ENCODE data around the gene MYLK2. TPM values are rescaled to one million over a fixed set of nuclear protein-coding genes. Genes with fewer than 3 reads are reported as not detected.

MYLK2 gene
- total RNA-seq, 2 experiments from 2014 or later = not detected

DNA sequence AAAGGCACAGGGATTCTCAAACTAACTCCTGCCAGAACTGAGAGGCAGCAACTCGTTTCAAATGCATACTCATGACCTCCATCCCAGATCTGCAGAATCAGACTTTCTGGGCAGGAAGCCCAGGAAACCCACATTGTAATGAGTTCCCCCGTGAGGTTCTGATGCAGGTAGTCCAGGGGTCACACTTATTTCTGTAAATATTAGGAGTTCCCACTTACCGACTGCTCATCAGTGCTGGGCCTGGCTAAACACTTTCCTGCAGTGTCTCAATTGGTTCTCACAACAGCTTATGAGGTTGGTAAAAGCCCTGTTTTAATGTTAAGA is 39.6 kb downstream of the MYLK2 start:
- Mint-ChIP-seq H3K27ac (no peak overlapping the region), H3K4me1 (ENCODE audit: low read depth) (peaks cover 13% of the 10 kb centered on the region), H3K27me3 (peaks cover 7% of the 10 kb centered on the region), H3K4me3 (no peak overlapping the region), H3K9me3 (no peaks in the 10 kb centered on the region), H3K36me3 (ENCODE audit: low read depth) (no peaks in the 10 kb centered on the region)
- Histone ChIP-seq H3K4me1 (ENCODE audit: insufficient read depth, low read length) (peaks cover 22% of the 10 kb centered on the region), H3K9me3 (ENCODE audit: control insufficient read depth in 1 of 2, insufficient read depth in 1 of 2, low read length in 2 of 2) (peaks cover 0 to 13% of the 10 kb centered on the region in 2 experiments), H3K36me3 (ENCODE audit: insufficient read depth, low read length) (no peaks in the 10 kb centered on the region), H3K4me3 (ENCODE audit: low read length) (no peak overlapping the region), H3K27me3 (ENCODE audit: control insufficient read depth in 1 of 2, insufficient read depth in 2 of 2, low read length in 2 of 2) (peaks cover 48 to 51% of the 10 kb centered on the region in 2 experiments), H3K27ac (ENCODE audit: low read depth in 1 of 2, low read length in 2 of 2) (no peak overlapping the region)
- ChIA-PET CTCF (no interaction called here), POLR2A (no interaction called here)
- ATAC-seq (ENCODE audit: poor library complexity) (no peak), DNase-seq (no peak)
- TF ChIP-seq, protein P1, sequence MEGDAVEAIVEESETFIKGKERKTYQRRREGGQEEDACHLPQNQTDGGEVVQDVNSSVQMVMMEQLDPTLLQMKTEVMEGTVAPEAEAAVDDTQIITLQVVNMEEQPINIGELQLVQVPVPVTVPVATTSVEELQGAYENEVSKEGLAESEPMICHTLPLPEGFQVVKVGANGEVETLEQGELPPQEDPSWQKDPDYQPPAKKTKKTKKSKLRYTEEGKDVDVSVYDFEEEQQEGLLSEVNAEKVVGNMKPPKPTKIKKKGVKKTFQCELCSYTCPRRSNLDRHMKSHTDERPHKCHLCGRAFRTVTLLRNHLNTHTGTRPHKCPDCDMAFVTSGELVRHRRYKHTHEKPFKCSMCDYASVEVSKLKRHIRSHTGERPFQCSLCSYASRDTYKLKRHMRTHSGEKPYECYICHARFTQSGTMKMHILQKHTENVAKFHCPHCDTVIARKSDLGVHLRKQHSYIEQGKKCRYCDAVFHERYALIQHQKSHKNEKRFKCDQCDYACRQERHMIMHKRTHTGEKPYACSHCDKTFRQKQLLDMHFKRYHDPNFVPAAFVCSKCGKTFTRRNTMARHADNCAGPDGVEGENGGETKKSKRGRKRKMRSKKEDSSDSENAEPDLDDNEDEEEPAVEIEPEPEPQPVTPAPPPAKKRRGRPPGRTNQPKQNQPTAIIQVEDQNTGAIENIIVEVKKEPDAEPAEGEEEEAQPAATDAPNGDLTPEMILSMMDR (IDR thresholded peaks at IDR 0.05) = no peak
- intact Hi-C loops (cut with DNase I, micrococcal nuclease) = loop anchor here in 1 of 2 experiments (10.0 kb wide), 1 partner anchor 236 kb away; no protein-coding TSS in a partner anchor

DNA sequence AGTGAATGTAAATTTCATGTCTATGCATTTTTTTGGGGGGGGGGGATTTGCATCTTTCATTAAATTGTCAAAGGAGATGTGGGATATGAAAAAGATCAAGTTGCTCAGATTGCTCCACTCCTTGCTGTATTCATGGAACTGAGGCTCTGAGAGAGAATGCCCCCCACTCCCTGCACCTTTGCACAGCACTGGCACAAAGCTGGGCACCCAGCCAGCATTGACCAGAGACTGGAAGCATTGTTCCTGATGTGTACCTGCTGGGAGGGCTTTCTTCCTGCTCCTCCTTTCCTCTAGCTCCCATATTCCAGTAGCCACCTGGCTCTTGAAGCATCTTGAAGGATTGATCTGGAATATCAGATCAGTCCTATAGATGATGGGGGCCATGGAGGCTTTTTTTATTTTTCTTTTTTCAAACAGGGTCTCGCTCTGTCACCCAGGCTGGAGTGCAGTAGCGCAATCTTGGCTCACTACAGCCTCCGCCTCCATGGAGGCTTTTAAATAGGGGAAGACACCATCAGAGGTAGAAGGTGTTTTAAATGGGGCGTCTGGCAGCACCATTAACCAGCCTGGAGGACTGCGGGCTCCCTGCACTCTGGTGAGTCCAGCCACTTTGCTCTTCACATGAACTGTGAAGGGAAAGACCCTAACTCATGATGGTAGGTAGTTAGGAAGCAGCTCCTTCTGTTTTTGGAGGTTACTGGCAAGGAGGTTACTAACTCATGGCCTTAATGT is 40.3 kb downstream of the MYLK2 start:
- H3K27me3 ChIP-seq (ENCODE audit: control insufficient read depth in 1 of 2, insufficient read depth in 2 of 2, low read length in 2 of 2) = peaks cover 46 to 50% of the 10 kb centered on the region in 2 experiments
- peaks cover 22% of the 10 kb centered on the region for H3K4me1 ChIP-seq (ENCODE audit: insufficient read depth, low read length)
- Mint-ChIP-seq H3K4me1 (ENCODE audit: low read depth) (peaks cover 13% of the 10 kb centered on the region), H3K36me3 (ENCODE audit: low read depth) (no peaks in the 10 kb centered on the region), H3K27me3 (peaks cover 7% of the 10 kb centered on the region), H3K4me3 (no peak overlapping the region), H3K9me3 (no peaks in the 10 kb centered on the region), H3K27ac (no peak overlapping the region)
- TF ChIP-seq, protein P1 (IDR thresholded peaks at IDR 0.05) = no peak
- ATAC-seq (ENCODE audit: poor library complexity) = no peak
- H3K36me3 ChIP-seq (ENCODE audit: insufficient read depth, low read length) = no peaks in the 10 kb centered on the region
- no peak overlapping the region for H3K27ac ChIP-seq (ENCODE audit: low read depth in 1 of 2, low read length in 2 of 2)
- H3K4me3 ChIP-seq (ENCODE audit: low read length) = no peak overlapping the region
- no peak for DNase-seq
- peaks cover 0 to 13% of the 10 kb centered on the region in 2 experiments for H3K9me3 ChIP-seq (ENCODE audit: control insufficient read depth in 1 of 2, insufficient read depth in 1 of 2, low read length in 2 of 2)
- intact Hi-C loops (cut with DNase I, micrococcal nuclease) = loop anchor here in 1 of 2 experiments (10.0 kb wide), 1 partner anchor 235 kb away; no protein-coding TSS in a partner anchor
- ChIA-PET CTCF (interaction anchor here (1.1 to 1.4 kb wide), 2 partner anchors 13 to 92 kb away, joined by 3 read pairs; partner anchors contain the start of gene PDRG1), POLR2A (no interaction called here)

DNA sequence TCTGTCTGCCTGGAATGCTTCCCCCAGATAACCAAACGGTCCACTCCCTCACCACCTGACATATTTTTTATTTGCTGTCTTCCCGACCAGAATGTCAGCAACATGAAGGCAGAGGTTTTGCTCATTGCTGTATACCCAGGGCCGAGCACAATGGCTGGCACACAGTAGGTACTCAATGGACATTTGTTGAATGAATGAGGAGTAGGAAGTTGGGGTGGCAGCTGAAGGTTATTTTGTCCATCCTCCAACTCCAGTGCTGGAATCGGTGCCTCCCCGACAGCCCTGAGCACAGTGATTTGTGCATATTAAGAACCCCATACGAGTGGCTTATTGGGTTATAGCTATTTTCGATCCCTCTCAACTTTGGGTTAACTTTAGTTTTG is 40.8 kb downstream of the MYLK2 start:
- peaks cover 22% of the 10 kb centered on the region for H3K4me1 ChIP-seq (ENCODE audit: insufficient read depth, low read length)
- Mint-ChIP-seq H3K27ac (no peak overlapping the region), H3K4me3 (no peak overlapping the region), H3K4me1 (ENCODE audit: low read depth) (peaks cover 13% of the 10 kb centered on the region), H3K9me3 (no peaks in the 10 kb centered on the region), H3K27me3 (peaks cover 7% of the 10 kb centered on the region), H3K36me3 (ENCODE audit: low read depth) (no peaks in the 10 kb centered on the region)
- intact Hi-C loops (cut with DNase I, micrococcal nuclease) = loop anchor here in 1 of 2 experiments (10.0 kb wide), 1 partner anchor 235 kb away; no protein-coding TSS in a partner anchor
- no peak overlapping the region for H3K27ac ChIP-seq (ENCODE audit: low read depth in 1 of 2, low read length in 2 of 2)
- POLR2A ChIA-PET = no interaction called here
- peaks cover 0 to 13% of the 10 kb centered on the region in 2 experiments for H3K9me3 ChIP-seq (ENCODE audit: control insufficient read depth in 1 of 2, insufficient read depth in 1 of 2, low read length in 2 of 2)
- DNase-seq (no peak), ATAC-seq (ENCODE audit: poor library complexity) (no peak)
- H3K36me3 ChIP-seq (ENCODE audit: insufficient read depth, low read length) = no peaks in the 10 kb centered on the region
- H3K27me3 ChIP-seq (ENCODE audit: control insufficient read depth in 1 of 2, insufficient read depth in 2 of 2, low read length in 2 of 2) = peaks cover 45 to 46% of the 10 kb centered on the region in 2 experiments
- no peak overlapping the region for H3K4me3 ChIP-seq (ENCODE audit: low read length)
- CTCF ChIA-PET = interaction anchor here (1.1 to 1.4 kb wide), 2 partner anchors 13 to 92 kb away, joined by 3 read pairs; partner anchors contain the start of gene PDRG1
- TF ChIP-seq, protein P1 (IDR thresholded peaks at IDR 0.05) = no peak
